HepG2 (cell line): ENCODE data around the gene KLHDC8B. TPM values are rescaled to one million over a fixed set of nuclear protein-coding genes. Genes with fewer than 3 reads are reported as not detected.

Source experiments
- ARNTL ChIP-seq: sonication (generic); formaldehyde crosslinking; IDR thresholded peaks from 2 replicates; pipeline ENCODE4 v1.4.0; 2020; ENCODE audit warnings: mild to moderate bottlenecking, missing genetic modification reagents
- CERS6 ChIP-seq: sonication (generic); formaldehyde crosslinking; IDR thresholded peaks from 2 replicates; pipeline ENCODE4 v1.5.0; 2020; ENCODE audit warnings: missing genetic modification reagents
- DMAP1 ChIP-seq: IDR thresholded peaks from 2 replicates; pipeline ENCODE4 v1.6.1; 2016
- DPF2 ChIP-seq: sonication (generic); formaldehyde crosslinking; IDR thresholded peaks from 2 replicates; pipeline ENCODE4 v1.4.0; 2020; ENCODE audit warnings: mild to moderate bottlenecking, low read depth, missing genetic modification reagents, borderline replicate concordance
- KAT7 ChIP-seq: IDR thresholded peaks from 2 replicates; pipeline ENCODE4 v1.6.1; 2018; ENCODE audit warnings: borderline replicate concordance, missing compliant biosample characterization
- NKX3-1 ChIP-seq: sonication (generic); formaldehyde crosslinking; IDR thresholded peaks from 2 replicates; pipeline ENCODE4 v1.5.0; 2020; ENCODE audit warnings: missing genetic modification reagents
- PCBP2 ChIP-seq: fragments of 200-400 bp; formaldehyde crosslinking; optimal IDR thresholded peaks from 2 replicates; pipeline ENCODE3; 2018; ENCODE audit warnings: low read length, low read depth; ENCODE audit not compliant: poor library complexity, severe bottlenecking
- RARG ChIP-seq: sonication (generic); formaldehyde crosslinking; IDR thresholded peaks from 2 replicates; pipeline ENCODE4 v1.4.0; 2020; ENCODE audit warnings: low read depth, mild to moderate bottlenecking, missing genetic modification reagents
- YY1 ChIP-seq: IDR thresholded peaks from 2 replicates; pipeline ENCODE4 v1.6.1; 2011; ENCODE audit warnings: low read length, low read depth, moderate library complexity, mild to moderate bottlenecking; ENCODE audit not compliant: insufficient read depth, insufficient replicate concordance
- ZFP36L1 ChIP-seq: sonication (generic); formaldehyde crosslinking; IDR thresholded peaks from 2 replicates; pipeline ENCODE4 v1.8.0; 2022; ENCODE audit warnings: mild to moderate bottlenecking, missing genetic modification reagents, moderate library complexity
- ZKSCAN8 ChIP-seq: IDR thresholded peaks from 2 replicates; pipeline ENCODE4 v1.6.1; 2016; ENCODE audit warnings: borderline replicate concordance, missing genetic modification reagents, missing compliant biosample characterization
- ZNF136 ChIP-seq: sonication (generic); formaldehyde crosslinking; IDR thresholded peaks from 2 replicates; pipeline ENCODE4 v1.8.1; 2022; ENCODE audit warnings: low read depth, mild to moderate bottlenecking, moderate library complexity, missing genetic modification reagents
- ZNF292 ChIP-seq: sonication (generic); formaldehyde crosslinking; IDR thresholded peaks from 2 replicates; pipeline ENCODE4 v1.8.1; 2022; ENCODE audit warnings: mild to moderate bottlenecking, low read depth, missing genetic modification reagents, borderline replicate concordance
- ZNF432 ChIP-seq: sonication (generic); formaldehyde crosslinking; IDR thresholded peaks from 2 replicates; pipeline ENCODE4 v1.5.0; 2020; ENCODE audit warnings: missing genetic modification reagents, mild to moderate bottlenecking, borderline replicate concordance
- ZNF543 ChIP-seq: sonication (generic); formaldehyde crosslinking; IDR thresholded peaks from 2 replicates; pipeline ENCODE4 v1.4.0; 2020; ENCODE audit warnings: mild to moderate bottlenecking, missing genetic modification reagents
- ZNF550 ChIP-seq: sonication (generic); formaldehyde crosslinking; IDR thresholded peaks from 2 replicates; pipeline ENCODE4 v1.4.0; 2020; ENCODE audit warnings: mild to moderate bottlenecking, missing genetic modification reagents, borderline replicate concordance
- ZNF564 ChIP-seq: sonication (generic); formaldehyde crosslinking; IDR thresholded peaks from 2 replicates; pipeline ENCODE4 v1.8.1; 2023; ENCODE audit warnings: mild to moderate bottlenecking, missing genetic modification reagents
- polyA plus RNA-seq, 8 experiments: library from polyadenylated mRNA; depleted of rRNA in 3 of 8; stranded (reverse) in 7 of 8; unstranded in 1 of 8; fragments of >200 nt; fragmentation: Illumina TruSeq in 4 of 8; extraction: Trizol in 4 of 8; gene quantifications; 2 replicates each; pipeline versions ENCODE4 v1.2.1 to v1.2.3, GENCODE V29; 2011 to 2016; ENCODE audit warnings: low read depth in 4 of 8, missing spikeins in 1 of 8, mixed read lengths in 1 of 8; ENCODE audit not compliant: insufficient read depth in 1 of 8
- total RNA-seq, 5 experiments: library from RNA; depleted of rRNA; stranded (reverse); fragments of >200 nt; fragmentation: Illumina TruSeq; extraction: Trizol; gene quantifications; 2 replicates each; pipeline ENCODE4 v1.2.3, GENCODE V29; 2016; ENCODE audit warnings: low read depth in 1 of 5
- TF ChIP-seq, protein P1 (sequence below): IDR thresholded peaks from 2 replicates; pipeline ENCODE4 v1.6.1; 2016
- TF ChIP-seq, protein P2 (sequence below): fragments of 450-650 bp; IDR thresholded peaks from 2 replicates; pipeline ENCODE4 v1.6.1; 2017; ENCODE audit warnings: mild to moderate bottlenecking
- TF ChIP-seq, protein P3 (sequence below): sonication (generic); formaldehyde crosslinking; IDR thresholded peaks from 2 replicates; pipeline ENCODE4 v1.9.0; 2021; ENCODE audit warnings: missing genetic modification reagents, borderline replicate concordance

Gene KLHDC8B
- total and polyA plus RNA-seq, 2 of the 13 experiments (the other 11 are each of a cell fraction or from before 2014, with no cell fraction given): 17.2 to 17.8 TPM

DNA sequence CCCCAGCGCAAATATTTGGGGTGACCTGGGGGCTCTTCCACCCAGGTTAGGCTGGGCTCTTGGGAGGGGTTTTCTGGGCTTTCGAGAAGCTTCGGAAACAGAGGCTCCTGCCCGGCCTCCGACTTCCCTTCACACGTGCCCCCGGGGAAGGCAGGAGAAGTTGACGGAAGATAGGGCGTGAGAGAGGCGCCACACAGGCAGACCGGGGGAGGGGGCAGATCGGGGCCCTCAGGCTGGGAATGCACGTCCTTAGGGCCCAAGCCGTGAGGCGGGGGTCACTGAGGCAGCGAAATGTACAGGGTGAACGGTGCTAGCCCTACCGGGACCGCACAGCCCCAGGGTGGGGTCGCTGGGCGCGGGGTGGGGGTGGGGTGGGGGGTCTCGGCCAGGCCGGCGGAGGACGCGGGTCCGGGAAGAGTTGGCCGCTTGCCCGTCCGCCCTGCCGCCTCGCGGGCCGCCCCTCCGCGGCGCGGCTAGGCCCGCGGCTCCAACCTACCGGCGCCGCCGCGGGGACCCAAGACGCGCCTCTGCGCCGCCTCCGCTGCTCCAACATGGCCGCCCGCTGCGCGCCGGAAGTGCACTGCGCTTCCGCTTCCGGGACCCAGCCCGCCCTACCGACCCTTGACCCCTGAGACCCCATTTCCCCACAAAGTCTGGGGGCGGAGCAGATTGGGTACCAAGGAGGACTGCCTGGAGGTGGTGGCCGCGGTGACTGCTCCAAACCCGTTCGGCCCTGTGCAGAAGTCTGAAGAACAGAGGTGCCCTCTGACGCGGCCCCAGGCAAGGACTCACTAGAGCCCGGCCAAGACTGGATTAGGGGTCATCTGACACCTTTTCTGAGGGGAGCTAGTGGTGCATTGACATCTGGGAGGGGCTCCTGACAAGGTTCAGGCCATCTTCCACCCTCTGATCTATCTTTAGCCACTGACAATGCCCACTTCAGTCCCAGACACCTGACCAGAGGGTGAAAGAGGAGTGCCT is 5.3 kb upstream of the KLHDC8B start, which contains the start of gene CCDC71 (continued):
- TF ChIP-seq DPF2 (CRISPR knock-in tag) (no peak; the same call in 1 of the 2 replicates), ARNTL (no peak), YY1 (peak; percentile 98), ZNF136 (CRISPR knock-in tag) (no peak), ZNF432 (no peak), ZNF564 (CRISPR knock-in tag) (0 out of 2 replicates have a peak, but pooled peaks have one; percentile 7), KAT7 (CRISPR knock-in tag) (peak; percentile 58; the same call in 1 of the 2 replicates), ZNF550 (CRISPR knock-in tag) (no peak), ZNF543 (CRISPR knock-in tag) (no peak), ZNF292 (no peak), ZFP36L1 (CRISPR knock-in tag) (no peak), PCBP2 (no peak), ZKSCAN8 (CRISPR knock-in tag) (no peak), NKX3-1 (CRISPR knock-in tag) (no peak), CERS6 (no peak), RARG (CRISPR knock-in tag) (no peak), DMAP1 (CRISPR knock-in tag) (peak; percentile 79)
- TF ChIP-seq, protein P1, sequence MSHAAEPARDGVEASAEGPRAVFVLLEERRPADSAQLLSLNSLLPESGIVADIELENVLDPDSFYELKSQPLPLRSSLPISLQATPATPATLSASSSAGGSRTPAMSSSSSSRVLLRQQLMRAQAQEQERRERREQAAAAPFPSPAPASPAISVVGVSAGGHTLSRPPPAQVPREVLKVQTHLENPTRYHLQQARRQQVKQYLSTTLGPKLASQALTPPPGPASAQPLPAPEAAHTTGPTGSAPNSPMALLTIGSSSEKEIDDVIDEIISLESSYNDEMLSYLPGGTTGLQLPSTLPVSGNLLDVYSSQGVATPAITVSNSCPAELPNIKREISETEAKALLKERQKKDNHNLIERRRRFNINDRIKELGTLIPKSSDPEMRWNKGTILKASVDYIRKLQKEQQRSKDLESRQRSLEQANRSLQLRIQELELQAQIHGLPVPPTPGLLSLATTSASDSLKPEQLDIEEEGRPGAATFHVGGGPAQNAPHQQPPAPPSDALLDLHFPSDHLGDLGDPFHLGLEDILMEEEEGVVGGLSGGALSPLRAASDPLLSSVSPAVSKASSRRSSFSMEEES (CRISPR knock-in tag): no peak
- TF ChIP-seq, protein P2, sequence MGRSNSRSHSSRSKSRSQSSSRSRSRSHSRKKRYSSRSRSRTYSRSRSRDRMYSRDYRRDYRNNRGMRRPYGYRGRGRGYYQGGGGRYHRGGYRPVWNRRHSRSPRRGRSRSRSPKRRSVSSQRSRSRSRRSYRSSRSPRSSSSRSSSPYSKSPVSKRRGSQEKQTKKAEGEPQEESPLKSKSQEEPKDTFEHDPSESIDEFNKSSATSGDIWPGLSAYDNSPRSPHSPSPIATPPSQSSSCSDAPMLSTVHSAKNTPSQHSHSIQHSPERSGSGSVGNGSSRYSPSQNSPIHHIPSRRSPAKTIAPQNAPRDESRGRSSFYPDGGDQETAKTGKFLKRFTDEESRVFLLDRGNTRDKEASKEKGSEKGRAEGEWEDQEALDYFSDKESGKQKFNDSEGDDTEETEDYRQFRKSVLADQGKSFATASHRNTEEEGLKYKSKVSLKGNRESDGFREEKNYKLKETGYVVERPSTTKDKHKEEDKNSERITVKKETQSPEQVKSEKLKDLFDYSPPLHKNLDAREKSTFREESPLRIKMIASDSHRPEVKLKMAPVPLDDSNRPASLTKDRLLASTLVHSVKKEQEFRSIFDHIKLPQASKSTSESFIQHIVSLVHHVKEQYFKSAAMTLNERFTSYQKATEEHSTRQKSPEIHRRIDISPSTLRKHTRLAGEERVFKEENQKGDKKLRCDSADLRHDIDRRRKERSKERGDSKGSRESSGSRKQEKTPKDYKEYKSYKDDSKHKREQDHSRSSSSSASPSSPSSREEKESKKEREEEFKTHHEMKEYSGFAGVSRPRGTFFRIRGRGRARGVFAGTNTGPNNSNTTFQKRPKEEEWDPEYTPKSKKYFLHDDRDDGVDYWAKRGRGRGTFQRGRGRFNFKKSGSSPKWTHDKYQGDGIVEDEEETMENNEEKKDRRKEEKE: no peak
- TF ChIP-seq, protein P3, sequence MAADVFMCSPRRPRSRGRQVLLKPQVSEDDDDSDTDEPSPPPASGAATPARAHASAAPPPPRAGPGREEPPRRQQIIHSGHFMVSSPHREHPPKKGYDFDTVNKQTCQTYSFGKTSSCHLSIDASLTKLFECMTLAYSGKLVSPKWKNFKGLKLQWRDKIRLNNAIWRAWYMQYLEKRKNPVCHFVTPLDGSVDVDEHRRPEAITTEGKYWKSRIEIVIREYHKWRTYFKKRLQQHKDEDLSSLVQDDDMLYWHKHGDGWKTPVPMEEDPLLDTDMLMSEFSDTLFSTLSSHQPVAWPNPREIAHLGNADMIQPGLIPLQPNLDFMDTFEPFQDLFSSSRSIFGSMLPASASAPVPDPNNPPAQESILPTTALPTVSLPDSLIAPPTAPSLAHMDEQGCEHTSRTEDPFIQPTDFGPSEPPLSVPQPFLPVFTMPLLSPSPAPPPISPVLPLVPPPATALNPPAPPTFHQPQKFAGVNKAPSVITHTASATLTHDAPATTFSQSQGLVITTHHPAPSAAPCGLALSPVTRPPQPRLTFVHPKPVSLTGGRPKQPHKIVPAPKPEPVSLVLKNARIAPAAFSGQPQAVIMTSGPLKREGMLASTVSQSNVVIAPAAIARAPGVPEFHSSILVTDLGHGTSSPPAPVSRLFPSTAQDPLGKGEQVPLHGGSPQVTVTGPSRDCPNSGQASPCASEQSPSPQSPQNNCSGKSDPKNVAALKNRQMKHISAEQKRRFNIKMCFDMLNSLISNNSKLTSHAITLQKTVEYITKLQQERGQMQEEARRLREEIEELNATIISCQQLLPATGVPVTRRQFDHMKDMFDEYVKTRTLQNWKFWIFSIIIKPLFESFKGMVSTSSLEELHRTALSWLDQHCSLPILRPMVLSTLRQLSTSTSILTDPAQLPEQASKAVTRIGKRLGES (CRISPR knock-in tag): no peak
